Osteocyte (in vitro differentiated cells): ENCODE data around the gene RAB2B. TPM values are rescaled to one million over a fixed set of nuclear protein-coding genes. Genes with fewer than 3 reads are reported as not detected.

Source experiments
- DNase-seq: peaks from one replicate; pipeline ENCODE4 v3.0.0; 2021; ENCODE audit warnings: mixed read lengths; ENCODE audit not compliant: unreplicated experiment; ENCODE audit errors: extremely low spot score
- H3K27ac Mint-ChIP-seq: one replicate; pipeline ENCODE4 v1.8.0; 2021; ENCODE audit warnings: mild to moderate bottlenecking, mixed read lengths; ENCODE audit not compliant: unreplicated experiment
- H3K27me3 Mint-ChIP-seq: one replicate; pipeline ENCODE4 v1.8.0; 2021; ENCODE audit warnings: mixed read lengths; ENCODE audit not compliant: unreplicated experiment
- H3K36me3 Mint-ChIP-seq: one replicate; pipeline ENCODE4 v1.8.0; 2021; ENCODE audit warnings: mixed read lengths; ENCODE audit not compliant: unreplicated experiment
- H3K4me1 Mint-ChIP-seq: one replicate; pipeline ENCODE4 v1.8.0; 2021; ENCODE audit warnings: mixed read lengths; ENCODE audit not compliant: unreplicated experiment
- H3K4me3 Mint-ChIP-seq: one replicate; pipeline ENCODE4 v1.8.0; 2021; ENCODE audit warnings: mild to moderate bottlenecking, moderate library complexity, mixed read lengths; ENCODE audit not compliant: unreplicated experiment
- H3K9me3 Mint-ChIP-seq: one replicate; pipeline ENCODE4 v1.8.0; 2021; ENCODE audit warnings: mixed read lengths; ENCODE audit not compliant: unreplicated experiment
- total RNA-seq: library from RNA; stranded (reverse); gene quantifications from 2 replicates; pipeline ENCODE4 v1.2.1, GENCODE V29; 2021
- TF ChIP-seq, protein P1 (sequence below): fragments of 200-600 bp; sonication (generic); IDR thresholded peaks from 2 replicates; pipeline ENCODE4 v1.5.0; 2021; ENCODE audit warnings: antibody characterized with exemption, mild to moderate bottlenecking, moderate library complexity

The RAB2B gene
- total RNA-seq, 1 donor from 2014 or later: 38.7 TPM

GRCh38 chr14:21486640-21487087, 9.9 kb upstream of the RAB2B start:
- Mint-ChIP-seq H3K27me3 (no peaks in the 10 kb centered on the region), H3K4me1 (peaks cover 4% of the 10 kb centered on the region), H3K9me3 (no peaks in the 10 kb centered on the region), H3K36me3 (peaks cover 18% of the 10 kb centered on the region), H3K27ac (peak overlapping the region; percentile 58), H3K4me3 (no peak overlapping the region)
- DNase-seq: no peak
- TF ChIP-seq, protein P1, sequence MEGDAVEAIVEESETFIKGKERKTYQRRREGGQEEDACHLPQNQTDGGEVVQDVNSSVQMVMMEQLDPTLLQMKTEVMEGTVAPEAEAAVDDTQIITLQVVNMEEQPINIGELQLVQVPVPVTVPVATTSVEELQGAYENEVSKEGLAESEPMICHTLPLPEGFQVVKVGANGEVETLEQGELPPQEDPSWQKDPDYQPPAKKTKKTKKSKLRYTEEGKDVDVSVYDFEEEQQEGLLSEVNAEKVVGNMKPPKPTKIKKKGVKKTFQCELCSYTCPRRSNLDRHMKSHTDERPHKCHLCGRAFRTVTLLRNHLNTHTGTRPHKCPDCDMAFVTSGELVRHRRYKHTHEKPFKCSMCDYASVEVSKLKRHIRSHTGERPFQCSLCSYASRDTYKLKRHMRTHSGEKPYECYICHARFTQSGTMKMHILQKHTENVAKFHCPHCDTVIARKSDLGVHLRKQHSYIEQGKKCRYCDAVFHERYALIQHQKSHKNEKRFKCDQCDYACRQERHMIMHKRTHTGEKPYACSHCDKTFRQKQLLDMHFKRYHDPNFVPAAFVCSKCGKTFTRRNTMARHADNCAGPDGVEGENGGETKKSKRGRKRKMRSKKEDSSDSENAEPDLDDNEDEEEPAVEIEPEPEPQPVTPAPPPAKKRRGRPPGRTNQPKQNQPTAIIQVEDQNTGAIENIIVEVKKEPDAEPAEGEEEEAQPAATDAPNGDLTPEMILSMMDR: no peak

DNA sequence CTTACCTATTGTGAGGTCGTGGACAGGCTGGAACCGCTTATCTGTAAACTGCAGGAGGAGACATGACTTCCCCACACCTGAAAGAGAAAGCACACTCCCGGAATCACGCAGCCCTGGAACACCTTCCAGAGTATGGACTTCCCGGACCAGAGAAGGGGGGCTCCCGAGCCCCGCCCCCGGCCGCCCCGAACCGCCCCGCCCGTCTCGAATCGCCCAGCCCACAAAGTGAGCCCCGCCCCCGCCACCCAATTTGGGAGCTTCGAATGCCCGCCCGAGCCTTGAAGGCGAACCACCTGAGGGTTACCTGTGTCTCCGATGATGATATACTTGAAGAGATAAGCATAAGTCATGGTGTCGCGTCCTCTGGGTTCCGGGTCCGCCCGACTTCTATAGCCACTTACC, 235 bp downstream of the RAB2B start:
- TF ChIP-seq, protein P1: no peak
- Mint-ChIP-seq H3K27me3 (no peaks in the 10 kb centered on the region), H3K27ac (peak overlapping the region; percentile 99), H3K36me3 (peaks cover 21% of the 10 kb centered on the region), H3K4me3 (peak overlapping the region; percentile 100), H3K9me3 (no peaks in the 10 kb centered on the region), H3K4me1 (peaks cover 24% of the 10 kb centered on the region)
- peak; percentile 88 for DNase-seq

GRCh38 chr14:21475767-21476522, 814 bp downstream of the RAB2B start:
- Mint-ChIP-seq H3K36me3 (peaks cover 19% of the 10 kb centered on the region), H3K27ac (peak overlapping the region; percentile 99), H3K4me1 (peaks cover 24% of the 10 kb centered on the region), H3K4me3 (peak overlapping the region; percentile 100), H3K9me3 (no peaks in the 10 kb centered on the region), H3K27me3 (no peaks in the 10 kb centered on the region)
- DNase-seq: no peak
- TF ChIP-seq, protein P1: no peak

DNA sequence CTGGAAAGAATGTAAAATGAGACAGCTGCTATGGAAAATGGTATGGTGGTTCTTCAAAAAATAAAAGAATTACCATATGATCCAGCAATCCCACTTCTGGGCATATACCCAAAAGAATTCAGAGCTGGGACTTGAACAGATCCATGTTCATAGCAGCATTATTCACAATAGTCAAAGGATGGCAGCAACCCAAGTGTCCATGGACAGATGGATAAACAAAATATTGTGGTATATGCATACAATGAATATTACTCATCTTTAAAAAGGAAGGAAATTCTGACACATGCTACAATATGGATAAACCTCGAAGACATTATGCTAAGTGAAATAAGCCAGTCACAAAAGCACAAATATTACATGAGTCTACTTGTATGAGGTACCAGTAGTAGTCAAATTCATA, 9.1 kb downstream of the RAB2B start:
- Mint-ChIP-seq H3K27ac (peak overlapping the region; percentile 10), H3K9me3 (no peaks in the 10 kb centered on the region)

More for the DNA sequence above, 9.1 kb downstream of the RAB2B start:
- no peaks in the 10 kb centered on the region for H3K27me3 Mint-ChIP-seq
- peaks cover 3% of the 10 kb centered on the region for H3K4me1 Mint-ChIP-seq
- H3K36me3 Mint-ChIP-seq: peaks cover 41% of the 10 kb centered on the region
- DNase-seq: no peak
- no peak overlapping the region for H3K4me3 Mint-ChIP-seq
- TF ChIP-seq, protein P1: no peak
